NT2/D1 (cell line): ENCODE results near the gene PLEKHB1.

Source experiments
- SUZ12 ChIP-seq: IDR thresholded peaks from 2 replicates; pipeline ENCODE4 v1.6.1; 2011; ENCODE audit not compliant: insufficient read length, insufficient read depth; ENCODE audit errors: extremely low read depth
- YY1 ChIP-seq: IDR thresholded peaks from 2 replicates; pipeline ENCODE4 v1.6.1; 2011; ENCODE audit not compliant: insufficient read length, insufficient read depth

GRCh38 chr11:73654482-73655021, 8.2 kb downstream of the PLEKHB1 start:
- TF ChIP-seq YY1 = no peak
- no peak for TF ChIP-seq SUZ12
